Measurements from ENCODE around the gene STX5. TPM values are rescaled to one million over a fixed set of nuclear protein-coding genes. Genes with fewer than 3 reads are reported as not detected.

Gene STX5
- total and polyA plus RNA-seq, 7 donors = 16.0 to 24.6 (median 21.0) TPM

DNA sequence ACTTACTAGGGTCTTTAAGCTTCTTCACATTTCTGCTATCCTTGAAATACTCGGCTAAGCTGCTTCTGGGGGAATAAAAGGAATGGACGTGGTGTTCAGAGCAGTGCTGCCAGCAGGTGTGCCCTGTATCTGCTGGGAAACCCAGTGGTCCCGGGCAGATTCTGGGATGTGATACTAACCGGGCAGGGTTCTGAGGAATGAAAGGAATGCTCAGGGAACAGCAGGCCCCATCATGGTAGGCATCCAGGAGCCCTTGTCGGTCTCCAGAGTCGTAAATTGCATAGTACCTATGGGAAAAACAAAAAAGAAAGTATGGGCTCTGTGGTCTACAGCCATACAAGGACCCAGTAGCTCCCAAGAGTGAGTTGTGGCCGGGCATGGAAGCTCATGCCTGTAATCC lies 35.6 kb downstream of the STX5 start:
- H3K4me1 ChIP-seq = peaks cover under 1% of the 10 kb centered on the region
- intact Hi-C loops (cut with DNase I) = loop anchor here in 1 of 2 donors (5.0 kb wide), 1 partner anchor 36 kb away; the partner anchor contains the start of genes STX5 and TEX54
- H3K4me3 ChIP-seq = no peak overlapping the region
- 80 to 83% (median 82%) methylated on average over 7 of the region's 7 CpGs for WGBS, 3 donors
- H3K27me3 ChIP-seq (ENCODE audit: insufficient read depth in 3 of 3, low read length in 2 of 3) = no peaks in the 10 kb centered on the region
- no peaks in the 10 kb centered on the region for H3K9me3 ChIP-seq
- H3K27ac ChIP-seq = no peak overlapping the region
- TF ChIP-seq, protein P1, sequence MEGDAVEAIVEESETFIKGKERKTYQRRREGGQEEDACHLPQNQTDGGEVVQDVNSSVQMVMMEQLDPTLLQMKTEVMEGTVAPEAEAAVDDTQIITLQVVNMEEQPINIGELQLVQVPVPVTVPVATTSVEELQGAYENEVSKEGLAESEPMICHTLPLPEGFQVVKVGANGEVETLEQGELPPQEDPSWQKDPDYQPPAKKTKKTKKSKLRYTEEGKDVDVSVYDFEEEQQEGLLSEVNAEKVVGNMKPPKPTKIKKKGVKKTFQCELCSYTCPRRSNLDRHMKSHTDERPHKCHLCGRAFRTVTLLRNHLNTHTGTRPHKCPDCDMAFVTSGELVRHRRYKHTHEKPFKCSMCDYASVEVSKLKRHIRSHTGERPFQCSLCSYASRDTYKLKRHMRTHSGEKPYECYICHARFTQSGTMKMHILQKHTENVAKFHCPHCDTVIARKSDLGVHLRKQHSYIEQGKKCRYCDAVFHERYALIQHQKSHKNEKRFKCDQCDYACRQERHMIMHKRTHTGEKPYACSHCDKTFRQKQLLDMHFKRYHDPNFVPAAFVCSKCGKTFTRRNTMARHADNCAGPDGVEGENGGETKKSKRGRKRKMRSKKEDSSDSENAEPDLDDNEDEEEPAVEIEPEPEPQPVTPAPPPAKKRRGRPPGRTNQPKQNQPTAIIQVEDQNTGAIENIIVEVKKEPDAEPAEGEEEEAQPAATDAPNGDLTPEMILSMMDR (IDR thresholded peaks at IDR 0.05) = no peak
- DNase-seq (no peak), ATAC-seq (no peak)
- peaks cover 18 to 93% of the 10 kb centered on the region in 2 donors for H3K36me3 ChIP-seq (ENCODE audit: insufficient read depth in 1 of 2, low read depth in 1 of 2)

DNA sequence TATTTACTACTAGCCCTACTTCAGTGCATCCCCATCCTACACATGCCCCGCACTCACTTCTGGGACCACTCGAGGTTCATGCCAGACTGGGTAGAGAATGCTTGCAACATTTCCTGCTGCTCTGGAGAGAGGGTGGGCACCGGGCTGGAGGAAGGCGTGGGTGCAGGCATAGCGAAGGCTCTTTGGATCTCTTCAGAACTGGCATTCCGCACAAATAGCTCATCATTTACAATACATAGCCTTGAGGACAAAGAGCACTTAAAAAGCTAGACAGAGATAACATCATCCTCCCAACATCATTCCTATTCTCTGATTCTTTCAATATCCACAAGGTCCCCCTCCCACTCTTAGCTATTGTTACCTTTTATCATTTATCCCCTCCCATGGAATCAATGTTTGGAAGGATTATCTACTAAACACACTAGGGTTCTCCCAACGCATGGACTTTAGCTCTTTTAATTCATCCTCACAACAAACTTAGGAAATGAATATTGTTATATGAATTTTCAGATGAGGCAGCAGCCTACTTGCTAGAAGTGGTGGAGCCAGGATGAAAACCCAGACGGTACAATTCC lies 37.6 kb downstream of the STX5 start:
- TF ChIP-seq, protein P1 (IDR thresholded peaks at IDR 0.05) = no peak
- no peak for ATAC-seq
- H3K9me3 ChIP-seq = no peaks in the 10 kb centered on the region
- 86 to 93% (median 91%) methylated on average over 8 of the region's 8 CpGs for WGBS, 3 donors
- peaks cover 9 to 89% of the 10 kb centered on the region in 2 donors for H3K36me3 ChIP-seq (ENCODE audit: insufficient read depth in 1 of 2, low read depth in 1 of 2)
- intact Hi-C loops (cut with DNase I) = loop anchor here in 1 of 2 donors (2.0 kb wide), 1 partner anchor 23 kb away; no protein-coding TSS in a partner anchor
- H3K27me3 ChIP-seq (ENCODE audit: insufficient read depth in 3 of 3, low read length in 2 of 3) = no peaks in the 10 kb centered on the region
- H3K4me1 ChIP-seq = peaks cover 13% of the 10 kb centered on the region
- no peak overlapping the region for H3K27ac ChIP-seq
- DNase-seq = no peak
- H3K4me3 ChIP-seq = no peak overlapping the region

DNA sequence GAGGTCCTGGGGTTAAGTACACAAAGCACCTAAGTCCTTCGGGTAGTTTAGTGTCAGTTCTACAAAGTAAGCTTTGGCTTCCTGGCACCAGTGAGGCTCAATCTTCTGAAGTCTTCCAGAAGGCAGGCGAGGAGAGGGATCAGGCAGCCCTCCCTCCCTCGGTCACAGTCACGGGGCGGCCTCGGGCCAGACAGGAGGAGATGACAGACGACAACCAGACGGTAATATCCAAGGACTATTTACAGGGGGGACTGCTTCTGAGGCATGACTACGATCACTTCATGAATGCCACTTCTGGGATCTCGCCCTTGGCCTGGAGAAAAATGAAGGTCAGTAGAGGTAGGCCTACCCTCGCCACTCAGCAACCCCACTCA lies 39.7 kb downstream of the STX5 start:
- H3K27me3 ChIP-seq (ENCODE audit: insufficient read depth in 3 of 3, low read length in 2 of 3) = no peaks in the 10 kb centered on the region
- H3K36me3 ChIP-seq (ENCODE audit: insufficient read depth in 1 of 2, low read depth in 1 of 2) = peaks cover 4 to 77% of the 10 kb centered on the region in 2 donors
- TF ChIP-seq, protein P1 (IDR thresholded peaks at IDR 0.05) = no peak
- intact Hi-C loops (cut with DNase I) = no loop called here
- peak in 2 of 4 donors; percentile 1 to 2 for ATAC-seq
- 21 to 28% (median 23%) methylated on average over 11 of the region's 11 CpGs for WGBS, 3 donors
- no peak for DNase-seq
- peak overlapping the region; percentile 95 for H3K4me3 ChIP-seq
- H3K27ac ChIP-seq = peak overlapping the region; percentile 76
- H3K4me1 ChIP-seq = peaks cover 26% of the 10 kb centered on the region
- no peaks in the 10 kb centered on the region for H3K9me3 ChIP-seq

DNA sequence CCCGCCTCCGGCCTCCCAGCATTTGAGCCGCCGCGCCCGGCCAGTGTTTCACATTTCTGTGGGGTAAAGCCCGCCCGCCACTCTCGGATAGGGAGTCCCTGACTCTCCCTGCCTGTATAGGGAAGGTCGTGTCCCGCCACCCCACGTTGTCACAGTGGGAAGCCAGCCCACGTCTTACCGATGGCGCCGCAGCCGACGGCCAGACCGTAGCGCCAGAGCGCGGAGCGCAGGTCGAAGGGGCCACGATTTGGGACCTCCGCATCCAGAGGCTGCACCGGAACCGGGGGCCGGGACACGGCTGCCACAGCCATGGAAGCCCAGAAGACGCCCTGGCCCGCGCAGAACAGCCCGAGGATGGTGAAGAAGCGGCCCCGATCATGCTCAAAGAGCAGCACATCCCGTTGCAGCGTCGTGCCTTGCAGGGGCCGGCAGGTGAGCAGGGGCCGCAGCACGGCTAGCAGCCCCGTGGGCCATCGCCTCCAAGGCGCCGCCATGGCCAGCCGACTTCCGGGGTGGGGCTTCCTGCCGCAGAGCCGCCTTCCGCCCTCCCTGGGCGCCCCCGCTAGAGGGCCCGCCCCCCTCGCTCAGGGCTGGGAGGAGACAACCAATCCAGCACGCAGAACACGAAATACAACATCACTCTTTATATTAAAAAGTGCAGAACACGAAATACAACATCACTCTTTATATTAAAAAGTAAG lies 40.2 kb downstream of the STX5 start, which contains the start of gene TMEM223:
Gene TMEM223 (minus strand): TSS at position 506 of the 701 bp plus-strand sequence. CDS start 12 bp downstream, at position 494.
- TF ChIP-seq, protein P1 (IDR thresholded peaks at IDR 0.05) = no peak
- DNase-seq (peak; percentile 90 to 93), ATAC-seq (peak; percentile 77 to 85 (median 78))
- Histone ChIP-seq H3K27me3 (ENCODE audit: insufficient read depth in 3 of 3, low read length in 2 of 3) (no peaks in the 10 kb centered on the region), H3K4me3 (peak within 1 kb of the TSS; percentile 95), H3K36me3 (ENCODE audit: insufficient read depth in 1 of 2, low read depth in 1 of 2) (peaks cover 4 to 71% of the 10 kb centered on the region in 2 donors), H3K27ac (peak within 1 kb of the TSS; percentile 76), H3K9me3 (no peaks in the 10 kb centered on the region), H3K4me1 (peaks cover 26% of the 10 kb centered on the region)
- intact Hi-C loops (cut with DNase I) = loop anchor here in 1 of 2 donors (2.0 kb wide), 1 partner anchor 13 kb away; the partner anchor contains the start of gene NXF1
- WGBS, 3 donors = 0 to 1% (median 0%) methylated on average over 55 to 58 of the region's 58 CpGs
